Upper lobe of right lung (tissue), 1 donor: Measurements from ENCODE around the gene LRRC7. TPM values are rescaled to one million over a fixed set of nuclear protein-coding genes. Genes with fewer than 3 reads are reported as not detected.
A peak's percentile ranks its signal among the peaks of the same experiment; 100 is the strongest.

ENCODE experiments used
- ATAC-seq: fragments of 200-7000 bp; cut with Tn5 transposase; one replicate; pipeline ENCODE4 v1.9.1; 2020; ENCODE audit warnings: mild to moderate bottlenecking, moderate library complexity
- DNase-seq: peaks from one replicate; pipeline ENCODE4 v3.0.0-alpha.2; 2020
- H3K27ac ChIP-seq: fragments of 200-600 bp; one replicate; pipeline ENCODE4 v1.8.0; 2022
- H3K27me3 ChIP-seq: fragments of 200-600 bp; one replicate; pipeline ENCODE4 v1.8.0; 2022; ENCODE audit warnings: mild to moderate bottlenecking
- H3K36me3 ChIP-seq: fragments of 200-600 bp; one replicate; pipeline ENCODE4 v1.8.0; 2022
- H3K4me1 ChIP-seq: fragments of 200-600 bp; one replicate; pipeline ENCODE4 v1.8.0; 2022
- H3K4me3 ChIP-seq: fragments of 200-600 bp; one replicate; pipeline ENCODE4 v1.8.0; 2022; ENCODE audit warnings: mild to moderate bottlenecking
- H3K9me3 ChIP-seq: fragments of 200-600 bp; one replicate; pipeline ENCODE4 v1.8.0; 2022
- CTCF ChIP-seq: fragments of 200-600 bp; IDR thresholded peaks from one replicate; pipeline ENCODE4 v1.8.0; 2022; ENCODE audit warnings: antibody characterized with exemption
- intact Hi-C: fragments of 100-400 bp; cut with DNase I; formaldehyde crosslinking; loops from one replicate; pipeline ENCODE4 v1.11.0; 2022
- total RNA-seq: library from RNA; stranded (reverse); fragmentation: NEBNext Ultra II Directional; extraction: Animal tissue kit (Norgen Biotek cat#: 25700); gene quantifications from one replicate; pipeline ENCODE4 v1.2.1, GENCODE V29; 2021
- donor health status: DM: no; HTN: yes; CAD: no; lungs with severe emphysema.

The LRRC7 gene
- total RNA-seq, 1 donor from 2014 or later = not detected

GRCh38 chr1:69888657-69889056 lies 320.9 kb downstream of the LRRC7 start:
- Histone ChIP-seq H3K4me1 (no peaks in the 10 kb centered on the region), H3K27me3 (no peaks in the 10 kb centered on the region), H3K4me3 (no peak overlapping the region), H3K9me3 (no peaks in the 10 kb centered on the region), H3K36me3 (no peaks in the 10 kb centered on the region), H3K27ac (no peak overlapping the region)
- TF ChIP-seq CTCF = no peak
- intact Hi-C loops = no loop called here
- no peak for DNase-seq
- ATAC-seq = no peak

GRCh38 chr1:69898403-69898947 lies 330.8 kb downstream of the LRRC7 start:
- ATAC-seq = no peak
- intact Hi-C loops = no loop called here
- no peak overlapping the region for H3K4me3 ChIP-seq

GRCh38 chr1:69911301-69911801 lies 343.6 kb downstream of the LRRC7 start:
- TF ChIP-seq CTCF = no peak
- intact Hi-C loops = no loop called here
- Histone ChIP-seq H3K27ac (no peak overlapping the region), H3K9me3 (no peaks in the 10 kb centered on the region), H3K27me3 (no peaks in the 10 kb centered on the region), H3K36me3 (no peaks in the 10 kb centered on the region), H3K4me1 (peaks cover 5% of the 10 kb centered on the region), H3K4me3 (no peak overlapping the region)
- DNase-seq (no peak), ATAC-seq (peak; percentile 68)

More at GRCh38 chr1:69898403-69898947, 330.8 kb downstream of the LRRC7 start:
- Histone ChIP-seq H3K4me1 (no peaks in the 10 kb centered on the region), H3K27ac (no peak overlapping the region), H3K27me3 (no peaks in the 10 kb centered on the region), H3K36me3 (no peaks in the 10 kb centered on the region), H3K9me3 (no peaks in the 10 kb centered on the region)
- no peak for DNase-seq
- no peak for TF ChIP-seq CTCF

GRCh38 chr1:69913977-69914376 lies 346.3 kb downstream of the LRRC7 start:
- ATAC-seq = no peak

GRCh38 chr1:69914976-69915765 lies 347.4 kb downstream of the LRRC7 start:
- no peaks in the 10 kb centered on the region for H3K27me3 ChIP-seq
- DNase-seq = no peak
- no peaks in the 10 kb centered on the region for H3K36me3 ChIP-seq
- TF ChIP-seq CTCF = no peak
- intact Hi-C loops = no loop called here
- H3K9me3 ChIP-seq = no peaks in the 10 kb centered on the region
- ATAC-seq = no peak
- peak overlapping the region; percentile 52 for H3K27ac ChIP-seq
- H3K4me3 ChIP-seq = no peak overlapping the region
- H3K4me1 ChIP-seq = peaks cover 5% of the 10 kb centered on the region

More at GRCh38 chr1:69913977-69914376, 346.3 kb downstream of the LRRC7 start:
- H3K4me1 ChIP-seq = peaks cover 5% of the 10 kb centered on the region
- H3K4me3 ChIP-seq = no peak overlapping the region
- TF ChIP-seq CTCF = no peak
- intact Hi-C loops = no loop called here
- no peaks in the 10 kb centered on the region for H3K36me3 ChIP-seq
- H3K27ac ChIP-seq = no peak overlapping the region
- no peak for DNase-seq
- H3K9me3 ChIP-seq = no peaks in the 10 kb centered on the region
- H3K27me3 ChIP-seq = no peaks in the 10 kb centered on the region
